RWPE2 (cell line): ENCODE results near the gene XIRP2.

Experiments used
- ATAC-seq: fragments of 200-7000 bp; cut with Tn5 transposase; 3 replicates; pipeline ENCODE4 v1.9.1; 2021; ENCODE audit warnings: low read depth
- DNase-seq: peaks from one replicate; pipeline ENCODE4 v3.0.0-alpha.2; 2020; ENCODE audit warnings: low spot score
- H3K27ac ChIP-seq: fragments of 450-650 bp; 2 replicates; pipeline ENCODE4 v1.5.1; 2017; ENCODE audit warnings: mild to moderate bottlenecking; ENCODE audit not compliant: poor library complexity, severe bottlenecking
- H3K27me3 ChIP-seq: fragments of 250-450 bp; sonication (Bioruptor Pico); 2 replicates; pipeline ENCODE4 v1.5.1; 2021; ENCODE audit warnings: mild to moderate bottlenecking, moderate library complexity; ENCODE audit not compliant: insufficient read depth, poor library complexity, severe bottlenecking
- H3K36me3 ChIP-seq: fragments of 250-450 bp; sonication (Bioruptor Pico); 2 replicates; pipeline ENCODE4 v1.5.1; 2020; ENCODE audit warnings: low read depth, mild to moderate bottlenecking, moderate library complexity
- H3K4me1 ChIP-seq: fragments of 250-450 bp; sonication (Bioruptor Pico); 2 replicates; pipeline ENCODE4 v1.5.1; 2021; ENCODE audit warnings: mild to moderate bottlenecking, moderate library complexity; ENCODE audit not compliant: insufficient read depth, poor library complexity, severe bottlenecking
- H3K4me3 ChIP-seq: fragments of 250-450 bp; sonication (Bioruptor Pico); 2 replicates; pipeline ENCODE4 v1.5.1; 2021; ENCODE audit warnings: mild to moderate bottlenecking, moderate library complexity; ENCODE audit not compliant: severe bottlenecking
- H3K9me3 ChIP-seq: fragments of 250-450 bp; sonication (Bioruptor Pico); 2 replicates; pipeline ENCODE4 v1.5.1; 2021; ENCODE audit warnings: mild to moderate bottlenecking, moderate library complexity; ENCODE audit not compliant: severe bottlenecking
- TF ChIP-seq, protein P1 (sequence below): fragments of 450-650 bp; IDR thresholded peaks from one replicate; pipeline ENCODE4 v1.5.1; 2017; ENCODE audit warnings: mild to moderate bottlenecking, moderate library complexity; ENCODE audit not compliant: poor library complexity, severe bottlenecking

XIRP2 gene

GRCh38 chr2:167136879-167137596, 248.8 kb downstream of the XIRP2 start:
- Histone ChIP-seq H3K36me3 (no peaks in the 10 kb centered on the region), H3K9me3 (no peaks in the 10 kb centered on the region), H3K4me1 (peaks cover 50% of the 10 kb centered on the region), H3K27me3 (no peaks in the 10 kb centered on the region), H3K4me3 (no peak overlapping the region), H3K27ac (no peak overlapping the region)
- ATAC-seq: no peak
- TF ChIP-seq, protein P1, sequence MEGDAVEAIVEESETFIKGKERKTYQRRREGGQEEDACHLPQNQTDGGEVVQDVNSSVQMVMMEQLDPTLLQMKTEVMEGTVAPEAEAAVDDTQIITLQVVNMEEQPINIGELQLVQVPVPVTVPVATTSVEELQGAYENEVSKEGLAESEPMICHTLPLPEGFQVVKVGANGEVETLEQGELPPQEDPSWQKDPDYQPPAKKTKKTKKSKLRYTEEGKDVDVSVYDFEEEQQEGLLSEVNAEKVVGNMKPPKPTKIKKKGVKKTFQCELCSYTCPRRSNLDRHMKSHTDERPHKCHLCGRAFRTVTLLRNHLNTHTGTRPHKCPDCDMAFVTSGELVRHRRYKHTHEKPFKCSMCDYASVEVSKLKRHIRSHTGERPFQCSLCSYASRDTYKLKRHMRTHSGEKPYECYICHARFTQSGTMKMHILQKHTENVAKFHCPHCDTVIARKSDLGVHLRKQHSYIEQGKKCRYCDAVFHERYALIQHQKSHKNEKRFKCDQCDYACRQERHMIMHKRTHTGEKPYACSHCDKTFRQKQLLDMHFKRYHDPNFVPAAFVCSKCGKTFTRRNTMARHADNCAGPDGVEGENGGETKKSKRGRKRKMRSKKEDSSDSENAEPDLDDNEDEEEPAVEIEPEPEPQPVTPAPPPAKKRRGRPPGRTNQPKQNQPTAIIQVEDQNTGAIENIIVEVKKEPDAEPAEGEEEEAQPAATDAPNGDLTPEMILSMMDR: no peak
- DNase-seq: no peak

GRCh38 chr2:167140330-167140729, 252.1 kb downstream of the XIRP2 start:
- TF ChIP-seq, protein P1: no peak
- Histone ChIP-seq H3K27ac (peak overlapping the region; percentile 48), H3K4me3 (no peak overlapping the region), H3K36me3 (no peaks in the 10 kb centered on the region), H3K9me3 (no peaks in the 10 kb centered on the region), H3K27me3 (no peaks in the 10 kb centered on the region), H3K4me1 (peaks cover 31% of the 10 kb centered on the region)
- DNase-seq (no peak), ATAC-seq (no peak)

GRCh38 chr2:167140767-167141166, 252.5 kb downstream of the XIRP2 start:
- H3K36me3 ChIP-seq: no peaks in the 10 kb centered on the region
- peaks cover 26% of the 10 kb centered on the region for H3K4me1 ChIP-seq
- no peak overlapping the region for H3K4me3 ChIP-seq
- no peaks in the 10 kb centered on the region for H3K27me3 ChIP-seq
- TF ChIP-seq, protein P1: no peak
- DNase-seq: peak; percentile 75
- peak overlapping the region; percentile 48 for H3K27ac ChIP-seq
- H3K9me3 ChIP-seq: no peaks in the 10 kb centered on the region
- peak; percentile 100 for ATAC-seq

- H3K9me3 ChIP-seq: no peaks in the 10 kb centered on the region
- H3K4me1 ChIP-seq: peaks cover 17% of the 10 kb centered on the region
- H3K4me3 ChIP-seq: no peak overlapping the region
- no peaks in the 10 kb centered on the region for H3K27me3 ChIP-seq
- no peak overlapping the region for H3K27ac ChIP-seq
- TF ChIP-seq, protein P1: no peak
- DNase-seq (no peak), ATAC-seq (no peak)
- no peaks in the 10 kb centered on the region for H3K36me3 ChIP-seq
Observed at GRCh38 chr2:167142554-167142953, 254.3 kb downstream of the XIRP2 start.

DNA sequence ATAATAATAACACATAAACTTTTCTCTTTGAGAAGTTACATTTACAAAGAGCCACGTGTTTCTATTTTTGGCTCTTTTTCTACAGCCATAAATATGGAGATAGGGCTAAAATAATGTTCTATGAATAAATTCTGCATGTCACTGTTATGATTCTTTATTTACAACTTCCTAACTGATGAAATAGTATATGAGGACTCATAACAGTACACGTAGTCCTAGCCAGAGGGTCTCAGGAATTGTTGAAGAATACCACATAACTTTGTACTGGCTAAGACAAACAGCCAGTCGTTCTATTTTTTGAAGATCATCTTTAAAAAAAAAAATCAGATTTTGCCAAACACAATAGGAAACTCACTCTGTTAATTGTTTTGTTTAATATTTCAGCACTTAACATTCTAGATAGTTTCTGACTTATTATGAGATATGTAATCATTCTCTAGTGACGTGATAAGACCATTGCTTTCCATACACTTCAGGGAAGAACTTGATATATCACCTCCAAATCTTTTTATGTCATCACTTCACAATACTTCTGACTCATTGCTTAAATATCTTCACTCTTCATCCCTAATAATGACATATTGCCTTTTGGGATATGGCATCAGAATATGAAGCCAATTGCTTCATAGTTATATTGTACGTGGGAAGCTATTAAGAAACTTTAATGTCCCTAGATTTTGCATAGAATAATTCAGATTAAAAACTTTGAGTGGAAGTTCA, 256.1 kb downstream of the XIRP2 start:
- peaks cover 17% of the 10 kb centered on the region for H3K4me1 ChIP-seq
- no peak overlapping the region for H3K27ac ChIP-seq
- H3K27me3 ChIP-seq: no peaks in the 10 kb centered on the region
- ATAC-seq (no peak), DNase-seq (no peak)
- no peaks in the 10 kb centered on the region for H3K36me3 ChIP-seq
- H3K4me3 ChIP-seq: no peak overlapping the region
- no peaks in the 10 kb centered on the region for H3K9me3 ChIP-seq
- TF ChIP-seq, protein P1: no peak
